Measurements from ENCODE around the gene SLC22A5. TPM values are rescaled to one million over a fixed set of nuclear protein-coding genes. Genes with fewer than 3 reads are reported as not detected.

The SLC22A5 gene
- total RNA-seq, 1 donor from 2014 or later: 26.6 TPM

GRCh38 chr5:132363431-132364112 lies 5.9 kb upstream of the SLC22A5 start:
- intact Hi-C loops (cut with micrococcal nuclease): no loop called here
- ATAC-seq: peak; percentile 91
- no peak for DNase-seq

DNA sequence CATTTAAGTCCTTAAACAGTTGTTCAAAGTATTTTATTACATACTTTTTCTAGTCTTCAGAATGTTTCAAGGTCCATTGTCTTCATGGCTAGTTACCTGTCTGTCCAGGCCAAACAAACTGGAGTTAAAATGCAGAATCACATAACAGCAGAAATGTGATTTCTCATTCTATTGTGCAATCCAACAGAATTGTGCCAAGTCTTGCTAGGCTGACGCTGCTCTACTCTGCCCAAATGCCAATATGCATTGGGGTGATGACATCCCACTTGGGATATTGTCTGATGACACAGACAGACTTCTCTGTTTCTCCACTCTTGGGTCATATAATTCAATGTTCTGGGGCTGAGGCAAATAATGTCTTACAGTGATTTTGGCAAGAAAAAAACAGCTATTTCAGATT lies 5.2 kb upstream of the SLC22A5 start:
- intact Hi-C loops (cut with micrococcal nuclease): no loop called here
- DNase-seq: no peak
- peak; percentile 83 for ATAC-seq

GRCh38 chr5:132365213-132365612 lies 4.3 kb upstream of the SLC22A5 start:
- ATAC-seq (no peak), DNase-seq (no peak)
- intact Hi-C loops (cut with micrococcal nuclease): no loop called here

DNA sequence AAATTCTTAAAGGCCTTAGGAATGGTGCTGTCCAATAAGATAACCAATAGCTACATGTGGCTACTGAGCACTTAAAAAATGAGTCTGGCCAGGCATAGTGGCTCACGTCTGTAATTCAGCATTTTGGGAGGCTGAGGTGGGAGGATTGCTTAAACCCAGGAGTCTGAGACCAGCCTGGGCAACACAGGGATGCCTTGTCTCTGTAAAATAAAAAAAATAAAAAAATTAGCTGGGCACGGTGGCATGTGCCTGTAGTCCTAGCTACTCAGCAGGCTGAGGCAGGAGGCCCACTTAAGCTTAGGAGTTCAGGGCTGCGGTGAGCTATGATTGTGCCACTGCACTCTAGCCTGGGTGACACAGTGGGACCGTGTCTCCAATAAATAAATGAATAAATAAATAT lies 1.3 kb upstream of the SLC22A5 start:
- DNase-seq: no peak
- no peak for ATAC-seq
- intact Hi-C loops (cut with micrococcal nuclease): no loop called here

- ATAC-seq (no peak), DNase-seq (no peak)
- intact Hi-C loops (cut with micrococcal nuclease): no loop called here
Observed at GRCh38 chr5:132369007-132369473, 470 bp upstream of the SLC22A5 start.

DNA sequence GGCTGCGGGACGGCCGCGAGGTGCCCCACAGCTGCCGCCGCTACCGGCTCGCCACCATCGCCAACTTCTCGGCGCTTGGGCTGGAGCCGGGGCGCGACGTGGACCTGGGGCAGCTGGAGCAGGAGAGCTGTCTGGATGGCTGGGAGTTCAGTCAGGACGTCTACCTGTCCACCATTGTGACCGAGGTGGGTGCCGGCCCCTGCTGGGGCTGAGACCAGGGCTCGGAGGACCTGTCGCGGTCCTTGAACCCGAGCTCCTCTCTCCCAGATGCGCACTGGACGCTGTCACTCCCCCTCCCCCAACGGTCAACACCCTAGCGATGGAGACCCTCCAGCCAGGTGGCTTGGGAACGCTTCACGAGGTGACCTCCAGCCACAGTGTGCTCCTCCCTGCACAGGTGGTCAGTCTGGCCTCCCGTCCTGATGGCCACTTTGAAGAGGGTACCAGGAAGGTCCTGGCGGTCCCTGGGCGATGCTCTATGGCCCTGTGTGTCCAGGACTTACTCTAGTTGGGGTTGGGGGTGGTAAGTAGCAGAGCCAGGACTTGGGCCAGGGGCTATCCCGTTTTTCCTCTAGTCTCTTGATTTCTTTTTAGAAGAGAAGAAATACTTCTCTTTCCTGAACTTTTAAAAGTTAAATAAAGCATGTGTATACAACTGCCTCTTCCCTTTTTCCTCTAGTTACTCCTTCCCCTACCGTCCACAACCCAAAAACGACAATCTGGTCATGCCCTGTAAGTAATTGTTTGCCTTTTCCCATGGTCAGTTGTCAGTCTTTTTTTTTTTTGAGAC lies 866 bp downstream of the SLC22A5 start:
- ATAC-seq (peak; percentile 6), DNase-seq (no peak)
- intact Hi-C loops (cut with micrococcal nuclease): no loop called here

DNA sequence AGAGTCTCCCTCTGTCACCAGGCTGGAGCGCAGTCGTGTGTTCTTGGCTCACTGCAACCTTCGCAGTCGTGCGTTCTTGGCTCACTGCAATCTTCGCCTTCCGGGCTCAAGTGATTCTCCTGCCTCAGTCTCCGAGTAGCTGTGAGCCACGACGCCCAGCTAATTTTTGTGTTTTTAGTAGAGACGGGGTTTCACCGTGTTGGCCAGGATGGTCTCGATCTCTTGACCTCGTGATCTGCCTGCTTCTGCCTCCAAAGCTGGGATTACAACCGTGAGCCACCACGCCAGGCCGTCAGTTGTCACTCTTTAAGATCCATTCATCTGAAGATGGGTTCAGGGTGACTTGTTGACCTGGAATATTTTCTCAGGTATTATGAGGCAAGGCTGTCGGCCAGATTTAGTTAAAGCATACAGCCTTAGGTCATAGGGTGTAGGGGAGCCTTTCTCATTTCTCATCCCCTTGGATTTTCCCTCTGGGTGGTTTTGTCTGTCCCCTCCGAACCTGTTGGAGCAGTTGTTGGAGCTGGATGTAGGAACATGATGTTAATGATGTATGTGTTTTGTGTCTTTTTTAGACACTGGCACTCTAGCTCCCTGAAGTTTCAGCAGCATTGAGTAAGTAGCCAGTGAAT lies 1.6 kb downstream of the SLC22A5 start:
- intact Hi-C loops (cut with micrococcal nuclease): no loop called here
- ATAC-seq (peak; percentile 43), DNase-seq (peak; percentile 58)

- intact Hi-C loops (cut with micrococcal nuclease): no loop called here
- ATAC-seq (no peak), DNase-seq (no peak)
Observed at GRCh38 chr5:132371603-132371994, 2.1 kb downstream of the SLC22A5 start.

DNA sequence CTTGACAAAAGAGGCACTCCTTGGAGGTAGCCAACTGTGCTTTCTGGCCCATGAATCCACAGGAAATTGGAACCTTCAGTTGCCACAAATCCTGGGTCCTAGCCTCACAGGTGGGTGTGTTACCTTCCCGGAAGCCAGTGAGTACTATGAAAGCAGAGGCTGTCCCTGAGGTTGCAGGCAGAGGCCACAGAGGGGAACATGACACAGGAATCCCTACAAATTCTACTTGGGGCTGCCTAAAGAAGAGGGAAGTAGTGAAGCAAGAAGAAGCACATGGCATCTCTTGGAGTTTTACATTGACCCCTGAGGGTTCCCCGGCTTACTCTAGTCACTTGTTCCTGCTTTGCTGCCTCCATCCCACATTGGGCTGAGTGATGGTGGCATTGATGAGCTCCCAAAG lies 2.6 kb downstream of the SLC22A5 start:
- DNase-seq (no peak), ATAC-seq (no peak)
- intact Hi-C loops (cut with micrococcal nuclease): no loop called here

- intact Hi-C loops (cut with micrococcal nuclease): no loop called here
- ATAC-seq (no peak), DNase-seq (no peak)
Observed at GRCh38 chr5:132372542-132372941, 3.0 kb downstream of the SLC22A5 start.

- intact Hi-C loops (cut with micrococcal nuclease): no loop called here
- DNase-seq: no peak
Observed at GRCh38 chr5:132375957-132376356, 6.4 kb downstream of the SLC22A5 start.

DNA sequence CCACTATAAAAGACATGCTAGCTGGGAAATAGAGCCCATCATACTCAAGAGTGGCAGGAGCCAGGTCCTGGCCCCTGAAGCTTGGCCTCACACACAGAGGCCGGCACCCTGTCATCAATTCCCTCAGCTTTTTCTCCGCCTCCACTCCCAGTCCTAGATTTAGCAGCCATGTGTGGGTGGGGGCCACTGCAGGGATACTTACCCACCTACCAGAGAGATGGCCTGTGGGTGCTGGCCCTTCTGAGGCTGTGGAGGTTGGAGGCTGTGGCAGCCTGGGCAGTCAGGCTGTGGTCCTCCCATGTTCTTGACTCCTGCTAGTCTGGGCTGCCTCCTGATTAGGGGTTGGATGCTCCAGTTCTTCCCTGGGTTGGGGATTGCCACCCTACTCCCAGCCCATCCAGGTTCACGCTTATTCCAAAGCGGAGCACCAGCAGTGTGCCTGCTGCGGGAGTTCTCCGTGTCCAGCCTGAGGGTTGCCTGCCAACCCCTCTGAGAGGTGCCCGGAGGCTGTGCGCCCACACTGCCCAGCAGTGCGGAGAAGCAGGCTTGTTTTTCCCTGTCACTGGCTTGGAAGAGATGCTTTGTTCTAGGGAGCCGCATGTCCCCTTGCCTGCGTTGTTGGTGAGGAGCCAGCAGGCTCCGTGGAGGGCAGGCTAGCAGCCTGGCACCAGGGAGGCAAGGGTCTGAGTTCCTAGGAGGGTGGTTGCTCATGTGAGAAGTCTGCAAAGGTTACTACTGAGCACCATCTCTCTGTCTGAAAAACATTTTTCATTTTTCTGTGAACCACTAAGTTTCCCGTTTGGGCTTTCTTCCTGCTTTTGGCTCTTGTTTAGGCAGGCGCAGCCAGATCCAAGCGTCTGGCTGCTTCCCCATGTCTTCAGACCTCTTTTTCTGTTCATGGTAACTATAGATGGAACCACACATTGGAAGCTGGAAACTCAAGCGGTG lies 7.5 kb downstream of the SLC22A5 start:
- intact Hi-C loops (cut with micrococcal nuclease): no loop called here
- DNase-seq (peak; percentile 57), ATAC-seq (peak; percentile 70)

More at GRCh38 chr5:132375957-132376356, 6.4 kb downstream of the SLC22A5 start:
- no peak for ATAC-seq

DNA sequence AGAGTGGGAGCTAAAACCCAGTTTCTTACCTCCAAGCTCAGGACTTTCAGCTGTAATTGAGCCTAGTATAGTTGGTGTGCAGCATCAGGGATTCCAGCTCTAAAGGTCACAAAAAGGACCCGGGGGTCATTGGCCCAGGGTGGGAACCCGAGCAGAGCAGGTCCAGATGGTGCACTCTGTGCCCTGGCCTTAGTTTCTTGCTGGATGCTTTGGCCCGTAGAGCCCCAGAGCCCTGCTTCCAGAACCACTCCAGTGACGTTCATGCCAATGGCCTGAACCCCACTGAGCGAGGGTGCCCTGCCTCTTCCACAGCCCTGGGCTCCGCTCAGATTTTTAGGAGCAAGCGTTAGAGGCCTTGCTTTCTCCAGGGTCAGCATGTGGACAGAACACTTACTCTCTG lies 8.2 kb downstream of the SLC22A5 start:
- no peak for ATAC-seq
- no peak for DNase-seq
- intact Hi-C loops (cut with micrococcal nuclease): no loop called here

DNA sequence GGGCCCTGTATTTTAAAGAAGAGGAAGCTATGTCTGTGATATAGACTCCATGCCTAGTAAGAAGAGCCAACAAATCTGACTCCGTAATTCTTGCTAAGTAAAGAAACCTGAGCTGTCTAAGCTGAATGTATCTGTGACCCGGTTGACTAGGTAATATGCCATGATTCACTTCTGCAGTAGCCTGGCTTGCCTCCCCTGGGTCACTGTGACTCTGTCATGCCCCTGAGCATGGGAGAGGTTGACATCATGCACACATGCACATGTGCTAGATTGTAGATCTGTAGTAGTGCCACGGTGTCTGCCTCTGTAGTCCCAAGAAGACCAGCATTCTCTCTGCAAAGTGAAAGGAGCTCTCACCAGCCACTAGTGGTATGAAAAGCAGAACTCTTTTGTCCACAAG lies 9.1 kb downstream of the SLC22A5 start:
- intact Hi-C loops (cut with micrococcal nuclease): no loop called here
- no peak for ATAC-seq
- DNase-seq: no peak

- intact Hi-C loops (cut with micrococcal nuclease): no loop called here
- ATAC-seq (no peak), DNase-seq (no peak)
Observed at GRCh38 chr5:132380047-132380446, 10.5 kb downstream of the SLC22A5 start.

GRCh38 chr5:132380741-132381140 lies 11.2 kb downstream of the SLC22A5 start:
- ATAC-seq (no peak), DNase-seq (no peak)
- intact Hi-C loops (cut with micrococcal nuclease): no loop called here

GRCh38 chr5:132381614-132382013 lies 12.1 kb downstream of the SLC22A5 start:
- DNase-seq (no peak), ATAC-seq (no peak)
- intact Hi-C loops (cut with micrococcal nuclease): no loop called here

DNA sequence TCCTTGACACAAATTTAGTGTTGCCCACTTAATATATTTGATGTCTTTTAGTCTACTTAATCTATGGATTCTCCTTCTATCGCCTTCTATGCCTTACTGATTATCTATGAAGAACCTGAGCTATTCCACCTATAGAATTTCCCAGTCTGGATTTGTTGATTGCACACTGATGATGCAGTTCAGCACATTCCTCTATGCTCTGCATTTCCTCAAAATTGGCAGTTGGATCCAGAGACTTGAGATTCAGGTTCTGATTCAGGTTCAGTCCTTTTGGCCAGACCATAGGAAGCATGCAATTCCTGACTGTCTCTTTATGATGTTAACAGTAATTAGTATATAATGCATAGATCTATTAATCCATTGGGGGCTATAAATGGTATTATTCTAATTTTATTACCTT lies 13.8 kb downstream of the SLC22A5 start:
- ATAC-seq: no peak
- intact Hi-C loops (cut with micrococcal nuclease): no loop called here
- no peak for DNase-seq

GRCh38 chr5:132383984-132384383 lies 14.5 kb downstream of the SLC22A5 start:
- no peak for DNase-seq
- intact Hi-C loops (cut with micrococcal nuclease): no loop called here
- no peak for ATAC-seq
